ENCODE data around the gene UBN2.

GRCh38 chr7:139230484-139230773, 608 bp upstream of the UBN2 start:
- TF ChIP-seq, protein P1, sequence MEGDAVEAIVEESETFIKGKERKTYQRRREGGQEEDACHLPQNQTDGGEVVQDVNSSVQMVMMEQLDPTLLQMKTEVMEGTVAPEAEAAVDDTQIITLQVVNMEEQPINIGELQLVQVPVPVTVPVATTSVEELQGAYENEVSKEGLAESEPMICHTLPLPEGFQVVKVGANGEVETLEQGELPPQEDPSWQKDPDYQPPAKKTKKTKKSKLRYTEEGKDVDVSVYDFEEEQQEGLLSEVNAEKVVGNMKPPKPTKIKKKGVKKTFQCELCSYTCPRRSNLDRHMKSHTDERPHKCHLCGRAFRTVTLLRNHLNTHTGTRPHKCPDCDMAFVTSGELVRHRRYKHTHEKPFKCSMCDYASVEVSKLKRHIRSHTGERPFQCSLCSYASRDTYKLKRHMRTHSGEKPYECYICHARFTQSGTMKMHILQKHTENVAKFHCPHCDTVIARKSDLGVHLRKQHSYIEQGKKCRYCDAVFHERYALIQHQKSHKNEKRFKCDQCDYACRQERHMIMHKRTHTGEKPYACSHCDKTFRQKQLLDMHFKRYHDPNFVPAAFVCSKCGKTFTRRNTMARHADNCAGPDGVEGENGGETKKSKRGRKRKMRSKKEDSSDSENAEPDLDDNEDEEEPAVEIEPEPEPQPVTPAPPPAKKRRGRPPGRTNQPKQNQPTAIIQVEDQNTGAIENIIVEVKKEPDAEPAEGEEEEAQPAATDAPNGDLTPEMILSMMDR (IDR thresholded peaks at IDR 0.05), result no peak
- TF ChIP-seq POLR2A (IDR thresholded peaks at IDR 0.05), result no peak
